ENCODE measurements around the gene OTUB2. TPM values are rescaled to one million over a fixed set of nuclear protein-coding genes. Genes with fewer than 3 reads are reported as not detected.

OTUB2 gene
- total RNA-seq, 8 experiments from 2014 or later: 0.81 to 5.5 (median 3.9) TPM

DNA sequence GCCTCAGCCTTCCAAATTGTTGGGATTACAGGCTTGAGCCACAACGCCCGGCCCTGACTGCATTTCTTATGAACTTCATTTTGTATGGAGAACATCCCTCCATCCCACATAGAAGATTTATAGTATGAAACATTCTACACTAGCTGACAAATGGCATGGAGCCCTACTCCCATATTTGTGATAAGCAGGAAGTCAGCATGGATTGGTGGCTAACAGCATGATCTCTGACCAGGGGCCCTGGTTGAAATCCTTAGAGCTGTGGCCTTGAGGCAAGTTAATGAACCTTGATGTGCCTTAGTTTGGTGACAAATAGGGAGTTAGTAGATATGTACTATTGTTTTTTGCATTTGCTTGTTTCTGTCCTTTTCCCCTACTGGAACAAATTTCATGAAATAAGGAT is 67.3 kb downstream of the OTUB2 start:
- Histone ChIP-seq H3K27ac (no peak overlapping the region), H3K4me3 (no peak overlapping the region), H3K4me1 (replicated peaks in 1 of 2) (no peaks in the 10 kb centered on the region)
- no peak for ATAC-seq (replicated peaks in 6 of 8)
- 82 to 100% (median 92%) methylated on average over 2 of the region's 2 CpGs; no CpG with 5 or more reads in 6 of the 10 experiments for WGBS, 10 experiments
- in situ Hi-C loops (cut with MboI; ENCODE audit: low pct_unique_long_range_greater_than_20kb in 2 of 9, low sequenced_read_pairs in 9 of 9, unreplicated experiment in 9 of 9): no loop called here

GRCh38 chr14:94097091-94097490 is 71.0 kb downstream of the OTUB2 start:
- H3K4me1 ChIP-seq (replicated peaks in 1 of 2): peaks cover 0 to 3% of the 10 kb centered on the region in 2 donors
- no peak for ATAC-seq (replicated peaks in 6 of 8)
- no peak overlapping the region for H3K4me3 ChIP-seq
- WGBS, 10 experiments: 86 to 100% (median 100%) methylated on average over 1 to 4 of the region's 4 CpGs; no CpG with 5 or more reads in 3 of the 10 experiments
- in situ Hi-C loops (cut with MboI; ENCODE audit: low pct_unique_long_range_greater_than_20kb in 2 of 9, low sequenced_read_pairs in 9 of 9, unreplicated experiment in 9 of 9): no loop called here
- no peak overlapping the region for H3K27ac ChIP-seq

Other genes with a start within 250 kb of the OTUB2 start
- gene PRIMA1, start 237.9 kb upstream of the OTUB2 start, total RNA-seq: 1 to 10 TPM in 5 of 8 experiments, under 1 TPM in 3; 0.15 to 2.5 (median 1.5) TPM
- gene FAM181A, start 99.0 kb upstream of the OTUB2 start, total RNA-seq: 10 to 100 TPM in 2 of 8 experiments, 1 to 10 TPM in 3, not detected in 3; 8.9 to 29.9 (median 9.9) TPM
- gene ASB2, start 49.8 kb upstream of the OTUB2 start, total RNA-seq: 1 to 10 TPM in 3 of 8 experiments, under 1 TPM in 5; 0.07 to 2.1 (median 0.76) TPM
- gene CCDC197, start 29.0 kb upstream of the OTUB2 start, total RNA-seq: under 1 TPM in 2 of 8 experiments, not detected in 6; 0.08 to 0.66 TPM
- 100 to 1,000 TPM; 207 to 327 (median 243) TPM for gene DDX24, start 54.9 kb downstream of the OTUB2 start, total RNA-seq
- gene IFI27L1, start 55.0 kb downstream of the OTUB2 start, total RNA-seq: 10 to 100 TPM; 21.1 to 75.6 (median 30.4) TPM
- 100 to 1,000 TPM in 2 of 8 experiments, 10 to 100 TPM in 1, 1 to 10 TPM in 5; 3.3 to 795 (median 8.7) TPM for gene IFI27, start 84.4 kb downstream of the OTUB2 start, total RNA-seq
- gene IFI27L2, start 103.3 kb downstream of the OTUB2 start, total RNA-seq: 100 to 1,000 TPM in 3 of 8 experiments, 10 to 100 TPM in 5; 48.8 to 239 (median 90.8) TPM
- gene PPP4R4, start 148.0 kb downstream of the OTUB2 start, total RNA-seq: 10 to 100 TPM in 2 of 8 experiments, 1 to 10 TPM in 6; 2.1 to 13.8 (median 7.7) TPM

All from motor neuron (in vitro differentiated cells).